NK-92 treated with Interleukin-12 subunit alpha and Interleukin-12 subunit beta, amount 100 ng/mL, for 24 hours (cell line): ENCODE data around the gene TNFSF10.

Experiments
- DNase-seq: peaks from one replicate; lab custom pipeline; 2025; lab: John Stamatoyannopoulos, UW

TNFSF10 gene

DNA sequence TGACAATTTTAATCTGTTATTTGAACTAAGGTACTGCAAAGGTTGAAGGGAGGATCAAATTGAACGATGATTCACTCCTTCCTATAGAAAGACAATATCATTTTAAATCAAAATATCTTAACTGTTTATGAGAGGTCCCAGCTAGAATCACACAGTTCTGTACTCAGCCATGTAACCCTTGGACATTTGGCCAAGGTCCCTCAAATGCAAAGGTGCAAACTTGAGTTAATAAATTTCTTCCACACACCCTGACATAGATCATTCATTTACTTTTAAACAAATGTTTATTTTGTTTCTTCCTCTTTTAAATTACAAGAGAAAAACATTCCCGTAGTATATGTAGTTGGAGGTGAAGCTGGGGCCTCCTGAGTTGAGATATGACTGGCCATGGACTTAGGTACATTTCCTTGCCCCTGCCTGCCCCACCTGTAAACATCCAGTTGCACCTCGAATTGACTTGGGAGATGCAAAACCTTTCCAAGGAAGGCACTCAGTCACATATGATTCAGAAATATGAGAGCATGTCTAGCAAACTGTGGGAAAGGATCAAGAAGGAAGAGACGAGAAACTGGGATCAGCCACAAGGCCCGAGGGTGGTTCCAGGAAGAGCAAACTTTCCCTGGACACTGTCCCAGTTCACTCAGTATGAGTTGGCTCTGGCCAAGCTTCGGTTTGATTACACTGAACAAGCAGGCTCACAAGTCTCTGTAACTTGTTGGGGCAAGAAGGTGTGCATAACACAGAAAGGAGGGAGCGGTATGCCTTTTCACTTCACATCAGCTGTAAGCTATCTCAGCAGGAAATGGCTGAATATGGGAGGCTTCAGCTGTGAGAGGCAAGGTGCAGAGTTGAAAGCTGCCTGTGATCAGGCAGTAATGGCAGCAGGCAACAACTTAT is 6.7 kb downstream of the TNFSF10 start:
- DNase-seq: no peak

DNA sequence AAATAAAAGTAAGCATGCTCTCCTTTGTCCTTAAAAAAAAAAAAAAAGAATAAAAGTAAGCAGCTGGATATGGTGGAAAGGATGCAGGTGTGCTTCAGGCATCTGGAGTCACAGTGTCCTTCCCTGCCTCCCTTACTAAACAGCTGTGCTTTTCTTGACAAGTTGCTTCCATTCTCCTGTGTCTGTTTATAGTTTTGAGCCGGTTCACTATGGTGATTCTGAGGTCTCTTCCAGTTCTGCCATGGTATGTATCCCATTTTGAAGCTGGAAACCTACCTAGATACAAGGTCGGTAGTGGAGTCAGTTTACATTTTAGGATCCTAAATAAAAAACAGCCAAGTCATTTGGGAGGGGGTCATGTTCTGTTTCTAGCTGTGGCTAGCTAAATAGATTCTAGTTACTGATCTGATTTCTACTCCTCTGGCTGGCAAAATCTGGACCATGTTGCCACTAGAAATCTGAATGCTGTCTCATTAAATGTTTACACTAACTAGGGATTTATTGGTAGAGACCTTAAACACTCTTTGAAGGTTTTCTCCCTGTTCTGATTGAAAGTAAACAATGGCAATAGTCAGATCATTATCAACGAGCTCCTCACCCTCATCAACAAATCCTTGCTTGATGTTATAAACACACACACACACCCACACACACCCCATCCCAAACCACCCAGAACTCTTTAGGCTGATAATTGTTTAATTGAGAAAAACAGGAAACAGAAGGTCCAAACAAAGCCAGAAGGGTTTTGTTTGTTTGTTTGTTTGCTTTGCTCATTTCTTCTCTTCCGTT is 7.9 kb downstream of the TNFSF10 start:
- DNase-seq: no peak

DNA sequence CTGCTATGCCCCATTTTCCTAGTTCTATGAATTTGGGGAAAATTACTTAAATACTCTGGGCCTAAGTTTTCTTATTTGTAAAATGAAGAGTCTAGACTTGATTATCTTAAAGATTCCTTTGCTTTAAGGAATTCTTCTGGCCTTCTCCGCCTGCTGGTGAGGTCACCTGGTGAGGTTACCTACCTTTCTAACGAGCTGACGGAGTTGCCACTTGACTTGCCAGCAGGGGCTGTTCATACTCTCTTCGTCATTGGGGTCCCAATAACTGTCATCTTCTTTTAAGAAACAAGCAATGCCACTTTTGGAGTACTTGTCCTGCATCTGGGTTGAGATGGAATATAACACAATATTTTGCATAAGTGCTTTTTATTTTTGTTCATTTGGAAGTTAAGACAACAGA is 8.6 kb downstream of the TNFSF10 start:
- no peak for DNase-seq

DNA sequence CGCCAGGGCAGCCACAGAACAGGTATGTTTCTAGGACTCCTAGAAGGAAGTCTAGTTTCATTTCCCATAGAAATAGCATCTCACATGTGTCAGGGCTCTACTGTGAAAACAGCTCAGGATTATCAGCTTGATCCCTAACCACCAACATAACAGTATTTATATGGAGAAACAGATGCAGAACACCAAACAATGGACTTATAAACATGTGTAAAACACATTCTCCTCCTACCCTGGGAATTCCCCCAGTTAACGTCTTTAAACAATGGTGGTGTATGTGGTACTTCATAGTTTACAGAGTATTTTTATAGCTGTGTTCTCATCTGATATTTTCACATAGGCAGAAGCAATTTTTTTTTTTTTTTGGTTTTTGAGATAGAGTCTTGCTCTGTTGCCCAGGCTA is 9.7 kb downstream of the TNFSF10 start:
- DNase-seq: no peak

DNA sequence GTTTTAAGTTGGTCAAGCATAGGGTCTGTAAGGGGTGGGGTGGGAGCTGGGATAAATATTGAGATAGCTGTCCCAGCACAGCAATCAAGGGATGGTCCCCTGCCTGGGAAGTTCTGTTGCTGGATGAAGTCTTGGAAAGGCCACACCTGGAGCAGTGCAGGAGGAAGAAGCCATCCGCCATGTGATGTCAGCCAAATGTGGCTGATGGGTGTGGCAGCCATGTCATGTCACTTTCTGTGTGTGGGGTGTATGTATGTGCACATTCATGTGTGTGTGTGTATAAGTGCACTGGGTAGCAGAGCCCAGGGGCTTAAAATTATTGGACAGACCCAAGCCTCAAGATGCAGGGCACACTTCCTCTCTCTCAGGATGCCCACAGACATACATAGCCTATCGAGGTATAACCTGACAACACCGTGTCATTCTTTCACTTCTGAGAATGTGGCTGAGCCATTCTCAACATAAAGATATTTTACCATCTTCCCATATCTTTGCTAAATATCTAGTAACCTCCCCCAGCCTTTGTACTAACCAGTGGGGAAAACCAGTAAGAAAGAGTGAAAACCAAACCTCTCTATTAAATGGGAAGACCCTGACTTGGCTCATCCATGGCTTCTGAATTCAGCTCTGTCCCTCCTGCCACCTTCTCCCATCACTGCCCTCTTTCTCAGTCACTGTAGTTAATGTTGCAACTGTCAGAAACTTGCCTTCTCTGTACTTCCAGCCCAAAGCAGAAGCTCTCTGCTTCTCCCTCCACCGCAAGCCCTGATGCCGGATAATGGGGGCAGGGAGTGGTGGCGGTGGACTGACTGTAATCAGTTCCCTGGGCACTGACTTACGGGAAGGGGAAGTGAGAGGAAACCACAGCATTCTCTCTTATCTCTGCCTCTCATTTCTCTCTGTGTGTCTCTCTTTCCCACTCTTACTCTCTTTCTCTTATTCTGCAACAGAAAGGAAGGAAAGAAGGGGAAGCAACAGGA is 11.2 kb downstream of the TNFSF10 start:
- peak; percentile 23 for DNase-seq

DNA sequence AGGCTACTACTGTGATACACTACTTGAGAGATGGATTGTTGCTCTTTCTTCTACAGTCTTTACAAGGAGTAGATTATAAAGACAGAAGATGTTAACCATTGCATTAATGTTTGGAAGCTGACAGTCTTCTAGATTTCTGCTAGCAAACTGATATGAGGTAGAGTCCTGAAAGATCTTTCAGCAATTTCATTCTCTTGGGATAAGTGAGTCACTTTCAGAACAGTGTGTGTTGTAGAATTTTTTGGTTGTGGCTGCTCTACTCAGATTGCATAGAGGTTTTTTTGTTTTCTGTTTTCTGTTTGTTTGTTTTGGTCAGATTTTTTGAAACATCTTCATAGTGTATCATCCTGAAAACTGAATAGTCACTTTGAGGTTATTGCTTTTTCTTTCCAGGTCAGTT is 17.1 kb downstream of the TNFSF10 start:
- no peak for DNase-seq

DNA sequence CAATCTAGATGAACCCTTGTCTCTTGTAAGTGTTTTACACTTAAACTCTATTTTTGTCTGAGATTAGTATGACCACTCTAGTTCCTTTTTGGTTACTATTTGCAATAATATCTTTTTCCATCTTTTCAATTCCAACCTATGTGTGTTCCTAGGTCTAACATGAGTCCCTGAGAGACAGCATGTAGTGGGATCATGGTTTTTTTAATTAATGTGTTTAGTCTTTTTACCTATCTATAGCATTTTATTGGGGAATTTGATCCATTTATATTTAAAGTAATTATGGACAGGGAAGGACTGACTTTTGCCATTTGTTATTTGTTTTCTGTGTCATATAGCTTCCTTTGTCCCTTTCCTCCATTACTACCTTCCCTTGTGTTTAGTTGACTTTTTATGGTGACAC is 21.7 kb downstream of the TNFSF10 start:
- no peak for DNase-seq

DNA sequence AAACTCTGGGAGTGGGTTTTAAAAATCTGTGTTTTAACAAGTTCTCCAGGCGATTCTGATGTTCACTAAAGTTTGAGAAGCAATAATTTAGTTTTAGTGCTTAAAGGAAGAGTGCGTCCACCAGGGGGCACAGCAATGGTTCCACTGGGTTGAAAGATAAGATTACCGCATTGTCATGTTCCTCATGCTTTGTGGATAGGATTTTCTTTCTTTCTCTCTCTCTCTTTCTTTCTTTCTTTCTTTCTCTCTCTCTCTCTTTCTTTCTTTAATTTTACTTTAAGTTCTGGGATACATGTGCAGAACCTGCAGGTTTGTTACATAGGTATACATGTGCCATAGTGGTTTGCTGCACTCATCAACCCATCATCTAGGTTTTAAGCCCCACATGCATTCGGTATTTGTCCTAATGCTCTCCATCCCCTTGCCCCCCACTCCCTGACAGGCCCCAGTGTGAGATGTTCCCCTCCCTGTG is 33.0 kb downstream of the TNFSF10 start:
- peak; percentile 33 for DNase-seq

DNA sequence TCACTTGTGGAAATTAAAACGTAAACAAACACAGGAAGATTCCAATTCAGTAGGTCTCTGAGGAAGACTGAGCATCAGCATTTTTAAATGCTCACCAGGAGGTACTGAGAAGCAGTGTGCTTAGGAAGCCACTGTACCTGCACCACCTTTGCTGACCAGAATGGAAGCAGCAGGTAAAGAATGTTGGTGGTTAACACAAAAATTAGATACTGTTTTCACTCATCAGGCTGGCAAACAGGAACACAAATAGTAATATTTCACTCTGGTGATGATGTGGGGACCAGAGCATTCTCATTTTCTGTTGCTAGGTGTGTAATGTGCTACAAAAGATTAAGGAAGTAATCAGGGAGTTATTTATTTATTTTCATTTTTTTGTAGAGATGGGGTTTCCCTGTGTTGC is 45.1 kb downstream of the TNFSF10 start:
- DNase-seq: no peak

DNA sequence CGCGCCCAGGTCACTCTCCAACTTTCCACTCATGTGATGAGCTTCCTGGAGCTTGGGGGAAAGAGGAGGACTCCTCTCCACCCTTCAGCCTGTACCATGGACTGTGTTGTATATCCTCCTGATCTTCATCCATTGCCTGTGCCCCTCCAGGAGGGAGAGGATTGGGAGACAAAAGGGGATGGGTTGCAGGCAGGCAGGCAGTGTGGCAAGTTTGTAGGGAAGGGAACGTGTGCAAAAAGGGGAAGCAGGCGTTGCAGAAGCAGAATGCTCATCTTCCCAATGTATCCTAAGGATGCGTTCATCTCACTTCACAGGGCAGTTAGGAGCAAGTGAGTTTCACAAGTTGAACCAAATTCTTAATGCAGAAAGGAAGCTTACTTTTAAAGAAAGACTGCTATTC is 46.9 kb downstream of the TNFSF10 start:
- no peak for DNase-seq

DNA sequence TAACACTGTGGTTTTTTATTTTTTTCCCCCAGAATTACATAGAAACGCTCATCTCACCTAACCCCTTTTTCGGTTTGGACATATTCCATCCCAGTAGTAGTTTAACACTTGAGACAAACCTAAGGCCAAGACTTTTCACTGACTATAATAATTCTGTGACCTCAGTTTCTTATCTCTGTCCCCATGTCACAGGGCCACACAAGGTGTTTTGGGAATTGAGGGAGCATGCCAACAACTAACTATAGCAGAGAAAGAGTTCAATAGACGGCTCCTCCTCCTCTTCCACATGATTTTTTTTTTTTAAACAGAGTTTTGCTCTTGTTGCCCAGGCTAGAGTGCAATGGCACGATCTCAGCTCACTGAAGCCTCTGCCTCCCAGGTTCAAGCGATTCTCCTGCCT is 47.5 kb downstream of the TNFSF10 start:
- no peak for DNase-seq

DNA sequence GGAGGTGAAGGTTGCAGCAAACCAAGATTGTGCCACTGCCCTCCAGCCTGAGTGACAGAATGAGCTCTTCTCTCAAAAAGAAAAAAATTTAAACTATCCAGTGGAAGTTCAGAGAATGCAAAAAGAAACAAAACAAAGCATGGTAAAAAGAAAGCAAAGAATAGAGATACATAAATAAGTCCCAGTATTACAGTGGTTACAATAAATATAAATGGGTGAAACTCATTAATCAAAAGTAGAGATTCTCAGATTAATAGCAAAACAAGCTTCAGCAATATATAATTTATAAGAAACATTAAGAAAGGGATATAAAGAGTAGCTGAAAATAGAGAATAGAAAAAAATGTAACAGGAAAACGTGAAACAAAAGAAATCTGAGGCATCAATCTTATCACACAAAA is 51.3 kb downstream of the TNFSF10 start:
- DNase-seq: no peak

DNA sequence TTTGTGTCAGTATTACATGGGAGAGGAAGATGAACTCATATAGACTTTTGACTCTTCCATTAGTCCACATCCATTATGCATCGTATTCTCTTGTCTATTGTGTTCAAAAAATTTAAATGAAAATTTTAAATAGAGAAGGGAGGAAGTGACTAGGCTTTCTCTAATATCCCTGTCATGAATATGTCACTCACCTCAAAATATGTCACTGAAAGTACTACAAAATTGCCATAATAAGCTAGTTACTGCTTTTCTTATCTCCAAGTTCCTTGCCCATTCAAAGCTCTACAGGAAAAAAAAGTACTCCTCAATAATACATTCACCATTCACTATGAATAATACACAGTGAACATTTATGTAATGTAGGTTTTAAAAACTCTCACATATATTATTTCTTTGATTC is 52.6 kb downstream of the TNFSF10 start:
- DNase-seq: no peak

DNA sequence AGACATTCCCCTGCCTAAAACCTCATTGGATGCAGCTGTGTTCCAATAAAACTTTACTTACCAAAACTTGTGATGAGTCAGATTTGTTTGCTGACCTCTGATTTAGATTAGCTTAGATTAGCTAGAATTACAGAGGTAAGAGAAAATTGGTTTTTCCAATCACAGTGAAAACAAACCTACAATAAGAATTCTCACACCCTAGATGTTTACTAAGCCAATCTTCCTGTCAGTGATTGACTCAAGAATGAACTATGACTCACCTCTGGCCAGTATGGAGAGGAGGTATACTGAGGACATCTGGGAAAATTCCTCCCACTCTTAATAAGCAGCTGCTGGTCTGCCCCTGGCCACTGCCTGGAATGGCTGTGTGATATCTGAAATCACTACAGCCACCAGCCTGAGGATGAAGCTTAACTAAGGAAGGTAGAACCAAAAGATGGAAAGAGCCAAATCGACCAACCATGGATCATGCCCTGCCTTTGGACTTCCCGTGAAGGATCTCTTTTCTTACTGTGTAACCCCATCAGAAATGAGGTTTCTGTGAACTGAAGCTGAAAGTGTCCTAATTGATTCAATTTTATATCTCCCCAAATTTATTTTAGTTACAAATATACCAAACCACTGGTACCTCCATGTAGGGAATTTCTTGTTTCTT is 55.9 kb downstream of the TNFSF10 start:
- no peak for DNase-seq

DNA sequence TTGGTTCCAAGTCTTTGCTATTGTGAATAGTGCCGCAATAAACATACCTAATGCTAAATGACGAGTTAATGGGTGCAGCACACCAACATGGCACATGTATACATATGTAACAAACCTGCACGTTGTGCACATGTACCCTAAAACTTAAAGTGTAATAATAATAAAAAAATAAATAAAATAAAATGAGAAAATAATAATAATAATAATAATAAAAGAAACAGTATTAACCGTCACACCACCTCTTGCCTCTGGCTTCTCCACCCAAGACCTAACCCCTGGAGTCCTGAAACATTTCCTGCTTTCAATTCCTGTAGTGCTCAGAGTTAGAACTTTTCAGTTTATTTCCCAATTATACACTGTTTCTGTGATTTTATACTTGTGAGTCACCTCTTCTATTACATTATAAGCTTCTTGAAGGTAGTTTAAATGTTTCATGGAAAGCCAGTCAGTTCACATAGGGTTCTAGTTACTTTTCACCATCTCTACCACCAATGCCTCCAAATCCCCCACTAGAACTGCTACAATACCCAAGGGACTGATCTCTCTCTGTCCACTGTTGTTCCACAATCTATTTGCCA is 56.6 kb downstream of the TNFSF10 start:
- DNase-seq: no peak

DNA sequence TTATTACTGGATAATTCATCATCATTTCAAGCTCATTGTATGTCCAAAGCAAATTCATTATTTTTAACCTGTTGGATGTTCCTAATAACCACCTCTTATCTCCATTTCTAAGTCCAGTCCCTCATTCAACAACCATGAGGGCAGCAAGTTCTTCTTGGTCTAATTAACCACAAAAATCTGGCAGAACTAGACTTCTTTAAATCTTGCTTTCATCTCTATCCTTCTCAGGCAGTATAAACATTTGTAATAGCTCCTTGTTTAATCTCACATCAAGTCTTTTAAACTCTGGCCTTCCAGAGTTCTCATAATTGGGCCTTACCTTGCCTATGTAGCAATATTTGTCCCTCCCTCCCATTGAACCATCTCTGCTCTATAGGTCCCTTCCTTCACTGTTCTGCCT is 57.9 kb downstream of the TNFSF10 start:
- no peak for DNase-seq

DNA sequence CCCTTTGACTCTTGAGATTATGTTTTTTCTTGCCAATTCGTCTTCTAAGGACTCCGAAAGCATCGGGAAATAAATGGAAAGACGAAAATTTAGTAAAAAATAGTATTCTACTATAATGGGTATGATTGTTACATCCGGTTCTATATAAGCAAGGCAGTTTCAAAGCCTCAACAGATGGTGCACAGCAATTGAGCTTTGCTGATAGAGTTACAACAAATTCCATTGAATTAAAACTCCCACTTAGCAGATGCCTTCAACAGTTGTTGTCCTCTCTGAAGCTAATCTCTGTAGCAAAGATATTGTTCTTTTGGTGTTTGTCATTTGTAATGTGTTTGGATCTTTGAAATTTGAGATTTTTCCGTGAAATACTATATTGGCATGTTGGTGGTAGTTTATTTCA is 58.9 kb downstream of the TNFSF10 start:
- DNase-seq: no peak

DNA sequence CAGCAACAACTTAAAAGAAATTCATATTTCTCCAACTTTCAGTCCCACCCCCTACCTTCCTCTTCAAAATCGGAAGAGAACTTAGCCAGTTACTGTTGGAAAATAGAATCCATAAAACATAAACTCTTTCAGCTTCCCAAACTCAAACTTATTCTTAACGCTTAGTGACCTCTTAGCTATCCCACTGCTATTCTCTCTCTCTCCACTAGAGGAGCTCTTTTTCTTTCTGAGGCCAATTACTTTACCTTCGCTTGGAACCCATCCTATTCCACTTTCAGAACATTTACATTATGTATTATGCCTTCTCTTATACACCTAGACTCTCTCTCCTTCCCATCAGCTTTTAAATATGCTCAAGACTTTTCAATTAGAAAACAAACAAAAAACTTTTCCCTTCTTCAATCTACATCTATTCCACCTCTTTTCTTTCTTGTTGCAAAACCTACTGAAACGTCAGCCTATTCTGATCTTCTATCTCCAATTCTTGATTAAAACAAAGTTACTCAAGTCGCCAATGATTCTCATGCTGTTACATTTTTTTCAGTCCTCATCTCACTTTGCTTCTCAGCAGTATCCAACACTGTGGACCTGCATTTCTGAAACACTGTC is 61.6 kb downstream of the TNFSF10 start:
- no peak for DNase-seq

DNA sequence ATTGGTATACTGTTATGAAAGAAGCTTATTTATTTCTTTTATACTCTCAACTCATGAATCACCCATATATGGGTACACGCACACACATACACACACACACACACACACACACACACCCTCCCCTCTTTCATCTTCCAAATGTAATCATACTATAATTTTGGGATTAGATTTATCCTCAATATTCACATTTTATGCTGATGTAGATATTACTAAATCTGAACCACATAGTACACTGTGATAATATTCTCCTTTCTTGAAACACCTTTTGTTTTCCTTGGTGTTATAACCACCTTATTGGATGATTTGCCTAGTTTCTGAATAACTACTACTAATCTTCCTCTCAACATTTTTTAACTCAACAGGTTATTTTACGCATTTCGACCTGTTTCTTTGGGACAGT is 66.8 kb downstream of the TNFSF10 start:
- no peak for DNase-seq
